Measurements from ENCODE around the gene GPR34. TPM values are rescaled to one million over a fixed set of nuclear protein-coding genes. Genes with fewer than 3 reads are reported as not detected.

Gene GPR34
- total RNA-seq, 2 experiments from 2014 or later: 0.17 TPM; not detected in 1

DNA sequence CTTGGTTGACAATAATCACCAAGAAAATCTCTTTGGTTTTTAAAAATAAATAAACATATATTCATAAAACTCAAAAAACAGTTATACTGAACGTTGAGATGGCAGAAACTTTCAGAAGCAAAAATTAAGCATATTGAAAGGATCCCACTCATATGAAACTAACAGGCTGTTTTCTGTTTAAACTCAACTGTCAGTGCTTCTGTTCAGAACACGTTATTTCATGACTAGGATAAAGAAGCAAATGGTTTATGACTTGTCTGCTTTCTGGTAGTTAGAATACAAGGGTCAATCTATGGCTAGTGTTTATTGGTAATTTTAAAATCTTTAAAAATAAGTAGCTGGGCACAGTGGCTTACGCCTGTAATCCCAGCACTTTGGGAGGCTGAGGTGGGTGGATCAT, 39.4 kb downstream of the GPR34 start:
- ChIA-PET CTCF (no interaction called here), POLR2A (no interaction called here)
- peaks cover 4% of the 10 kb centered on the region for H3K36me3 Mint-ChIP-seq (ENCODE audit: low read depth)
- no peak overlapping the region for H3K4me3 Mint-ChIP-seq
- no peak overlapping the region for H3K27ac Mint-ChIP-seq
- H3K4me1 Mint-ChIP-seq: peaks cover 19% of the 10 kb centered on the region
- DNase-seq: no peak
- H3K27me3 Mint-ChIP-seq: no peaks in the 10 kb centered on the region
- no peaks in the 10 kb centered on the region for H3K9me3 Mint-ChIP-seq

DNA sequence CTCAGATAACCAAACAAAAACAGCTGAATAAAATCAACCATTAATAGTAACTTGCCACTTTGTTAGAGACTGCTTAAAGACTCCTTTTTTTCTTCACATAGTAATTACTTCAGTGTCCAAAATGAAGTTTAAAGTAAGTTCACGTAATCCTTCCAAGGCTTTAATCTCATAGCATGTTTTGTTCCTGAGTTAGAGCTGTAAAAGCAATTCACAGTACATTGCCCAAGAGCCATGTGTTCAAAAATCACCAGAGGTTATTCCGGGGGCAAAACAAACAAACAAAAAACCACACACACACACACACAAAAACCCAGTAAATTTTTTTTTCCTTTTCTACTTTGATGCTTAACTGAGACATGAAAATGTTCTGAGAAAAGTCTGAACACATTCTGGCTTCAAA, 41.3 kb downstream of the GPR34 start:
- ChIA-PET POLR2A (no interaction called here), CTCF (no interaction called here)
- no peaks in the 10 kb centered on the region for H3K9me3 Mint-ChIP-seq
- H3K27me3 Mint-ChIP-seq: no peaks in the 10 kb centered on the region
- no peak for DNase-seq
- H3K4me3 Mint-ChIP-seq: no peak overlapping the region
- H3K27ac Mint-ChIP-seq: no peak overlapping the region
- H3K36me3 Mint-ChIP-seq (ENCODE audit: low read depth): no peaks in the 10 kb centered on the region
- H3K4me1 Mint-ChIP-seq: peaks cover 19% of the 10 kb centered on the region

DNA sequence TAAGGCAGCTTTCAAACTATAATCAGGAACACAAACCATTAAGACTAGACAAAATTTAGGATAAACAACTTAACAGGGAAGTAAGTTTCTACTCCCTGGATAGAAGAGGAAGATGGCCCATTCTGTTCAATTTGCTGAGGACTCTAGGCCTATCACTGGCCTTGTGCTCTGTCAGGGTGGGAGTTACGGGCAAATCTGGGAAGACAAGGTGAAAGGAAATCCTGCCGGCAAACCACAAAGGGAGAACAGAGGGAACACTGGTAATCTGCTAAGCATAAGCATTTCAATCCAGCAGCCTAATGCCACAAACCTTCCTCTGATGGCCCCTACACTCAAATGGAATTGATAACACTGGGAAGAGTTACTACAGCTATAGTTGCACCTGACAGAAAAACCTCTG, 43.5 kb downstream of the GPR34 start:
- no peak for DNase-seq
- CTCF ChIA-PET: no interaction called here
- POLR2A ChIA-PET: no interaction called here
- Mint-ChIP-seq H3K27me3 (no peaks in the 10 kb centered on the region), H3K4me3 (no peak overlapping the region), H3K27ac (no peak overlapping the region), H3K4me1 (peaks cover 32% of the 10 kb centered on the region), H3K9me3 (no peaks in the 10 kb centered on the region), H3K36me3 (ENCODE audit: low read depth) (peaks cover 3% of the 10 kb centered on the region)

DNA sequence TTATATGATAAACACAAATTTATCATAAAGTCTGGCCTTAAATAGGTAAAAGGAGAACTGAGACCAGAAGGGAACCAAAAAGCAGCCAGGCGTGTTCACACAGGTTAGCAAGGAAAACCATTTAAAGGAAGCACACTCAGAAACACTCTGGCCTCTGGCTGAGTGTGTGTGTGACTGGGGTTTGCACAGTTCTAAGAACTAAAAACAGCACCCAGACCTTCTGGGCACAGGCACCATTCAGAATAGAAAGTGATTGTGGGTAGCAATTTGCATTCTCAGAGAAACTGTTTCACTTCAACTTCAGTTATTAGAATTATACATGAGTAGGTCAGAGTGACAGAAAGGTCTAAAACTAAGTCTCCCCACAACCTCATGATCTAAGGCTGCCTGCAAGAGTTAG, 45.2 kb downstream of the GPR34 start:
- peak; percentile 13 for DNase-seq
- POLR2A ChIA-PET: no interaction called here
- CTCF ChIA-PET: no interaction called here

DNA sequence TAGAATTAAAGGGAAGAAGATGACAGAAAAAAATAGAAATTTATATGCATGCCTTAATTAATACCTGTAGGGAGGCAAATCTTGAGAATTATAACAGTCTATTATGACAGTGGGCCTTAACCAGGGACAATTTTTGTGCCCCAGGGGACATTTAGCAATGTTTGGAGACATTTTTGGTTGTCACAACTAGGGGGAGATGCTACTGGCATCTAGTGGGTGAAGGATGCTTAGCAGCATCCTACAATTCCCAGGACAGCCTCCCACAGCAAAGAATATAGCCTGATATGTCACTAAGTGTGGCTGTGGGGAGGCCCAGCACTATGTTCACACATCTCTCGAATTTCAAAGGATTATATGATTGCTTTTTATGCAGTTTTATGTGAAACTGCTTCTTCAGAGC, 45.8 kb downstream of the GPR34 start:
- peak overlapping the region; percentile 9 for H3K4me3 Mint-ChIP-seq
- DNase-seq: peak; percentile 7
- POLR2A ChIA-PET: no interaction called here

More for the DNA sequence above, 45.2 kb downstream of the GPR34 start:
- Mint-ChIP-seq H3K4me3 (peak overlapping the region; percentile 9), H3K27me3 (no peaks in the 10 kb centered on the region), H3K36me3 (ENCODE audit: low read depth) (peaks cover 3% of the 10 kb centered on the region), H3K27ac (peak overlapping the region; percentile 87), H3K4me1 (peaks cover 33% of the 10 kb centered on the region), H3K9me3 (no peaks in the 10 kb centered on the region)

DNA sequence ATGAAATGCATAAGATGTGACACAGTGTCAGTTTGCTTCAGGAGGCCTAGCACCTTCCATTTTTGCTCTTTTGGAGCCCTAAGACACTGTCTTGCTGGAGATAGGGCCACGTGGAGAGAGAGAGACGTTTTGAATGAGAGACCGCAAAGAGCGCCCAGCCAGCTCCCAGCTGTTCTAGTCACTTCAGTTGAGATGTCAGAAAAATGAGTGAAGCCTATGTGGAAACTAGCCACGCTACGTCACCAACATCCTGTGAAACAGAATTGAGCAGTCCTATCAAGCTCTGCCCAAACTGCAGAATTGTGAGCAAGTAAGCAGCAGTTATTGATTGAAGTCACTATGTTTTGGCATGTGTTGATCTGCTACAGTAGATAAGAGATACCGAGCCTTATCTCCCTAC, 48.3 kb downstream of the GPR34 start:
- Mint-ChIP-seq H3K4me3 (no peak overlapping the region), H3K36me3 (ENCODE audit: low read depth) (peaks cover 3% of the 10 kb centered on the region), H3K4me1 (peaks cover 30% of the 10 kb centered on the region), H3K27ac (no peak overlapping the region), H3K27me3 (no peaks in the 10 kb centered on the region), H3K9me3 (no peaks in the 10 kb centered on the region)
- peak; percentile 49 for DNase-seq
- POLR2A ChIA-PET: no interaction called here
- CTCF ChIA-PET: no interaction called here

More for the DNA sequence above, 45.8 kb downstream of the GPR34 start:
- Mint-ChIP-seq H3K9me3 (no peaks in the 10 kb centered on the region), H3K27ac (peak overlapping the region; percentile 87), H3K27me3 (no peaks in the 10 kb centered on the region), H3K4me1 (peaks cover 33% of the 10 kb centered on the region), H3K36me3 (ENCODE audit: low read depth) (peaks cover 3% of the 10 kb centered on the region)
- CTCF ChIA-PET: interaction anchor here (0.8 kb wide), 1 partner anchor 422 kb away, joined by 3 read pairs; no protein-coding TSS in a partner anchor

DNA sequence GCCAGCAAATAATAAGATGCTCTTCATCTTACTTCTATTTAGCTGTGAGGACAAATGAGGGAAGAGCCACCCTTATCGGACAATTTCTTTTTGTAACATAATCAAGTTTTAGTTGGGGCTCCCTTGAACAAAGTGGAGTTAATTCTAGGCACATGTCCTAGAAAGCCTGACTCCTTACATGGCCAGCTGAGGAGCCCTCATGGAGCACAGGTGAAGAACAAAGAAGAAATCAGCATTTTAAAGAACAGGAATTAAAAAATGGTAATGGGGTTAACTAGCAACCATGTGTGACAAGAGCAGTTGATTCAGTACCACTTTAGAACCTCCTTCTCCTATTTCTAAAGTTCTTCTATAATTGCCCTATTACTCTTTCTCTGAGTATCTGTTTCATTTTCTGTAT, 51.1 kb downstream of the GPR34 start:
- CTCF ChIA-PET: interaction anchor here (1.2 kb wide), 1 partner anchor 20 kb away, joined by 3 read pairs; no protein-coding TSS in a partner anchor
- Mint-ChIP-seq H3K4me3 (no peak overlapping the region), H3K27ac (no peak overlapping the region), H3K4me1 (peaks cover 20% of the 10 kb centered on the region), H3K9me3 (no peaks in the 10 kb centered on the region), H3K36me3 (ENCODE audit: low read depth) (peaks cover 13% of the 10 kb centered on the region), H3K27me3 (no peaks in the 10 kb centered on the region)
- no peak for DNase-seq
- POLR2A ChIA-PET: no interaction called here

Other genes starting within 250 kb of the GPR34 start
- gene NYX, start 241.6 kb upstream of the GPR34 start, total RNA-seq: not detected
- gene GPR82, start 35.2 kb downstream of the GPR34 start, total RNA-seq: not detected
- 10 to 100 TPM; 30.8 to 32.4 TPM for gene CASK, start 234.6 kb downstream of the GPR34 start, total RNA-seq

All from activated CD4-positive, alpha-beta T cell treated with anti-CD3 and anti-CD28 coated beads, Interleukin-2, amount 10 ng/mL, durations not matched to agents 7 days and 5 days (primary cell).